GM12892 (cell line): ENCODE results near the gene SCIN.

Source experiments
- POLR2A ChIP-seq: IDR thresholded peaks from 2 replicates; pipeline ENCODE4 v1.6.1; 2011; ENCODE audit warnings: low read depth, low read length, control low read depth
- POLR2AphosphoS5 ChIP-seq: IDR thresholded peaks from 2 replicates; pipeline ENCODE4 v1.6.1; 2011; ENCODE audit warnings: low read depth, low read length, control low read depth
- TAF1 ChIP-seq: IDR thresholded peaks from 2 replicates; pipeline ENCODE4 v1.6.1; 2011; ENCODE audit warnings: low read depth, mild to moderate bottlenecking, control low read depth, low read length, borderline replicate concordance

GRCh38 chr7:12653110-12653509 is 82.6 kb downstream of the SCIN start:
- TF ChIP-seq POLR2A (no peak), POLR2AphosphoS5 (no peak), TAF1 (no peak)
